ENCODE measurements around the gene GLT1D1.
"Not testable (repeated sequence)": the region's sequence is repeated elsewhere in the genome, so short reads cannot be mapped to it uniquely, and the experiment has no call there.

Gene GLT1D1

GRCh38 chr12:128852885-128853599 lies at the start of gene GLT1D1:
Gene GLT1D1, plus strand, starts transcription at chr12:128853478. Its CDS starts 104 bp downstream, at chr12:128853582.
- no peak for TF ChIP-seq CTCF (IDR thresholded peaks at IDR 0.05)
- Mint-ChIP-seq H3K36me3 (ENCODE audit: low read depth) (peaks cover 5% of the 10 kb centered on the region), H3K4me1 (peaks cover 5% of the 10 kb centered on the region), H3K9me3 (peaks cover 16% of the 10 kb centered on the region), H3K4me3 (peak within 1 kb of the TSS; percentile 89), H3K27me3 (ENCODE audit: low read depth, poor library complexity) (peaks cover 51% of the 10 kb centered on the region), H3K27ac (no peak within 1 kb of the TSS)
- no peak for DNase-seq

- Mint-ChIP-seq H3K27me3 (ENCODE audit: low read depth, poor library complexity) (no peaks in the 10 kb centered on the region), H3K4me1 (peaks cover 42% of the 10 kb centered on the region), H3K36me3 (ENCODE audit: low read depth) (peaks cover 89% of the 10 kb centered on the region), H3K27ac (no peak overlapping the region), H3K4me3 (no peak overlapping the region), H3K9me3 (peaks cover 25% of the 10 kb centered on the region)
- DNase-seq: no peak
- no peak for TF ChIP-seq CTCF (IDR thresholded peaks at IDR 0.05)
These were observed 49.5 kb upstream of the GLT1D1 start for GRCh38 chr12:128803788-128804187.

GRCh38 chr12:128804762-128805161 lies 48.5 kb upstream of the GLT1D1 start:
- no peak for TF ChIP-seq CTCF (IDR thresholded peaks at IDR 0.05)
- Mint-ChIP-seq H3K27ac (no peak overlapping the region), H3K9me3 (peaks cover 25% of the 10 kb centered on the region), H3K36me3 (ENCODE audit: low read depth) (peaks cover 79% of the 10 kb centered on the region), H3K4me3 (no peak overlapping the region), H3K4me1 (peaks cover 32% of the 10 kb centered on the region), H3K27me3 (ENCODE audit: low read depth, poor library complexity) (no peaks in the 10 kb centered on the region)
- DNase-seq: no peak

- not testable (repeated sequence) for DNase-seq; H3K27ac Mint-ChIP-seq; H3K4me3 Mint-ChIP-seq; H3K27me3 Mint-ChIP-seq (ENCODE audit: low read depth, poor library complexity)
- H3K4me1 Mint-ChIP-seq: peaks cover 28% of the 10 kb centered on the region
- H3K9me3 Mint-ChIP-seq: peaks cover 25% of the 10 kb centered on the region
- peaks cover 73% of the 10 kb centered on the region for H3K36me3 Mint-ChIP-seq (ENCODE audit: low read depth)
These were observed 47.9 kb upstream of the GLT1D1 start for GRCh38 chr12:128805406-128805805.

GRCh38 chr12:128806573-128806972 lies 46.7 kb upstream of the GLT1D1 start:
- H3K27me3 Mint-ChIP-seq (ENCODE audit: low read depth, poor library complexity): no peaks in the 10 kb centered on the region
- H3K4me3 Mint-ChIP-seq: no peak overlapping the region
- TF ChIP-seq CTCF (IDR thresholded peaks at IDR 0.05): no peak
- peaks cover 29% of the 10 kb centered on the region for H3K4me1 Mint-ChIP-seq
- H3K27ac Mint-ChIP-seq: no peak overlapping the region
- peaks cover 25% of the 10 kb centered on the region for H3K9me3 Mint-ChIP-seq
- no peak for DNase-seq
- peaks cover 68% of the 10 kb centered on the region for H3K36me3 Mint-ChIP-seq (ENCODE audit: low read depth)

GRCh38 chr12:128807161-128807724 lies 46.0 kb upstream of the GLT1D1 start:
- TF ChIP-seq CTCF (IDR thresholded peaks at IDR 0.05): no peak
- peaks cover 25% of the 10 kb centered on the region for H3K9me3 Mint-ChIP-seq
- peaks cover 28% of the 10 kb centered on the region for H3K4me1 Mint-ChIP-seq
- no peaks in the 10 kb centered on the region for H3K27me3 Mint-ChIP-seq (ENCODE audit: low read depth, poor library complexity)
- H3K4me3 Mint-ChIP-seq: no peak overlapping the region
- H3K27ac Mint-ChIP-seq: no peak overlapping the region
- H3K36me3 Mint-ChIP-seq (ENCODE audit: low read depth): peaks cover 71% of the 10 kb centered on the region
- no peak for DNase-seq

Data from nephron progenitor cell (in vitro differentiated cells).